Ishikawa (cell line): ENCODE measurements around the gene TNIK.

ENCODE experiments used
- CEBPB ChIP-seq: IDR thresholded peaks from 2 replicates; pipeline ENCODE4 v1.6.1; 2012
- CREB1 ChIP-seq: IDR thresholded peaks from 2 replicates; pipeline ENCODE4 v1.6.1; 2012; ENCODE audit warnings: low read depth
- EGR1 ChIP-seq: IDR thresholded peaks from 2 replicates; pipeline ENCODE4 v1.6.1; 2012
- EP300 ChIP-seq: IDR thresholded peaks from 2 replicates; pipeline ENCODE4 v1.6.1; 2012; ENCODE audit warnings: borderline replicate concordance
- FOXM1 ChIP-seq: IDR thresholded peaks from 2 replicates; pipeline ENCODE4 v1.6.1; 2012; ENCODE audit warnings: low read depth, borderline replicate concordance
- MAX ChIP-seq: IDR thresholded peaks from 2 replicates; pipeline ENCODE4 v1.6.1; 2012
- NFIC ChIP-seq: IDR thresholded peaks from 2 replicates; pipeline ENCODE4 v1.6.1; 2012
- RAD21 ChIP-seq: IDR thresholded peaks from 2 replicates; pipeline ENCODE4 v1.6.1; 2012; ENCODE audit warnings: low read depth
- REST ChIP-seq: IDR thresholded peaks from 2 replicates; pipeline ENCODE4 v1.6.1; 2012; ENCODE audit warnings: low read depth, mild to moderate bottlenecking
- TAF1 ChIP-seq: IDR thresholded peaks from 2 replicates; pipeline ENCODE4 v1.6.1; 2012; ENCODE audit warnings: low read depth, mild to moderate bottlenecking
- TCF12 ChIP-seq: IDR thresholded peaks from 2 replicates; pipeline ENCODE4 v1.6.1; 2012; ENCODE audit warnings: low read depth
- TEAD4 ChIP-seq: IDR thresholded peaks from 2 replicates; pipeline ENCODE4 v1.6.1; 2012
- USF1 ChIP-seq: IDR thresholded peaks from 2 replicates; pipeline ENCODE4 v1.6.1; 2012
- YY1 ChIP-seq: IDR thresholded peaks from 2 replicates; pipeline ENCODE4 v1.6.1; 2012; ENCODE audit warnings: low read depth
- ZBTB7A ChIP-seq: IDR thresholded peaks from 2 replicates; pipeline ENCODE4 v1.6.1; 2012; ENCODE audit warnings: low read depth

Gene TNIK

GRCh38 chr3:171267104-171267503 lies 193.1 kb downstream of the TNIK start:
- no peak for TF ChIP-seq NFIC
- TF ChIP-seq USF1 = no peak
- TF ChIP-seq CEBPB = no peak
- no peak for TF ChIP-seq CREB1
- TF ChIP-seq EP300 = no peak
- no peak for TF ChIP-seq YY1
- TF ChIP-seq REST = no peak
- TF ChIP-seq ZBTB7A = no peak
- no peak for TF ChIP-seq EGR1
- TF ChIP-seq TAF1 = no peak
- TF ChIP-seq TCF12 = no peak
- TF ChIP-seq MAX = no peak
- no peak for TF ChIP-seq FOXM1

- TF ChIP-seq CEBPB (no peak), MAX (no peak), CREB1 (no peak), ZBTB7A (no peak), TEAD4 (no peak), TAF1 (no peak), TCF12 (no peak), EGR1 (no peak), YY1 (no peak)
Measured at GRCh38 chr3:171266740-171267073, 193.5 kb downstream of the TNIK start.

GRCh38 chr3:171266034-171266739 lies 194.0 kb downstream of the TNIK start:
- TF ChIP-seq MAX (no peak), EP300 (no peak), YY1 (no peak), ZBTB7A (no peak), FOXM1 (no peak), TEAD4 (no peak), CREB1 (no peak), TAF1 (no peak), CEBPB (no peak), TCF12 (no peak), USF1 (no peak), NFIC (no peak), RAD21 (no peak), EGR1 (no peak), REST (no peak)

GRCh38 chr3:171264758-171265157 lies 195.4 kb downstream of the TNIK start:
- TF ChIP-seq TEAD4 (no peak), NFIC (no peak), TCF12 (no peak)

GRCh38 chr3:171262431-171262830 lies 197.8 kb downstream of the TNIK start:
- TF ChIP-seq ZBTB7A (no peak), TAF1 (no peak), FOXM1 (no peak), TEAD4 (no peak), CREB1 (no peak), NFIC (no peak), EGR1 (no peak), REST (no peak), EP300 (no peak), USF1 (no peak), TCF12 (no peak), CEBPB (no peak), YY1 (no peak), RAD21 (no peak), MAX (no peak)
